K562 (cell line): ENCODE data around the gene NDUFV2. TPM values are rescaled to one million over a fixed set of nuclear protein-coding genes. Genes with fewer than 3 reads are reported as not detected.

Source experiments
- ATAC-seq: fragments of 200-7000 bp; cut with Tn5 transposase; 3 replicates; pipeline ENCODE4 v1.9.1; 2020; ENCODE audit warnings: moderate library complexity
- BruUV-seq: library from RNA; stranded (reverse); fragments of 400-500 nt; replicated peaks from 2 replicates; lab custom pipeline; 2021; lab: Mats Ljungman, UMichigan
- CTCF ChIA-PET: fragments of 300-600 bp; formaldehyde crosslinking; extraction: SDS; loops from one replicate; lab custom pipeline; 2021; ENCODE audit warnings: low intra/inter-chr PET ratio; lab: Yijun Ruan, JAX
- POLR2A ChIA-PET: fragments of 300-600, 350-650 bp; sonication (Branson Sonifier 250); formaldehyde crosslinking; extraction: SDS; loops from one replicate; lab custom pipeline; 2021; ENCODE audit warnings: antibody characterized with exemption, inconsistent platforms; lab: Yijun Ruan, JAX
- DNase-seq, 4 experiments: peaks; one replicate each; pipeline versions ENCODE4 v3.0.0 to v3.0.0-alpha.2; 2011 to 2018; ENCODE audit warnings: low spot score in 3 of 4, mixed read lengths in 3 of 4; ENCODE audit errors: extremely low read depth in 1 of 4
- FAIRE-seq: peaks from 2 replicates; lab custom pipeline; 2011; peaks lifted over from hg19 to GRCh38; lab: Jason Lieb, UNC
- H2AFZ ChIP-seq: 2 replicates; pipeline ENCODE4 v1.6.0; 2011; ENCODE audit warnings: low read depth, low read length, control low read depth, inconsistent platforms
- H3K27ac ChIP-seq: fragments of 200-600 bp; 3 replicates; pipeline ENCODE4 v1.8.0; 2011; ENCODE audit warnings: low read depth, mild to moderate bottlenecking, control low read depth, inconsistent platforms, low read length, moderate library complexity, mixed read lengths; ENCODE audit errors: extremely low read depth
- H3K27me3 ChIP-seq, 2 experiments: fragments of 300-600 bp in 1 of 2; 2 replicates in 1 of 2; 3 replicates in 1 of 2; pipeline versions ENCODE4 v1.6.0 to v1.8.0; 2011; ENCODE audit warnings: inconsistent platforms in 2 of 2, low read length in 2 of 2, mild to moderate bottlenecking in 1 of 2, mixed read lengths in 1 of 2, moderate library complexity in 1 of 2; ENCODE audit not compliant: control insufficient read depth in 2 of 2, insufficient read depth in 2 of 2
- H3K36me3 ChIP-seq: fragments of 300-600 bp; 3 replicates; pipeline ENCODE4 v1.8.0; 2011; ENCODE audit warnings: mild to moderate bottlenecking, low read length, inconsistent platforms; ENCODE audit not compliant: control insufficient read depth, insufficient read depth
- H3K4me1 ChIP-seq, 2 experiments: fragments of 200-600 bp in 1 of 2; replicated peaks in 1 of 2; 2 replicates in 1 of 2; 3 replicates in 1 of 2; pipeline versions ENCODE4 v1.5.1 to v1.8.0; 2011; ENCODE audit warnings: inconsistent platforms in 2 of 2, low read length in 2 of 2, mild to moderate bottlenecking in 1 of 2, mixed read lengths in 1 of 2, moderate library complexity in 1 of 2; ENCODE audit not compliant: control insufficient read depth in 2 of 2, insufficient read depth in 2 of 2
- H3K4me2 ChIP-seq: 2 replicates; pipeline ENCODE4 v1.6.1; 2011; ENCODE audit warnings: low read length, control low read depth, inconsistent platforms, mixed read lengths; ENCODE audit not compliant: insufficient read depth
- H3K4me3 ChIP-seq: fragments of 200-600 bp; sonication (generic), shearing (Covaris generic); 2 replicates; pipeline ENCODE4 v1.5.1; 2016; ENCODE audit warnings: control low read depth, inconsistent platforms
- H3K79me2 ChIP-seq: fragments of 200-600 bp; 3 replicates; pipeline ENCODE4 v1.8.0; 2011; ENCODE audit warnings: low read length, inconsistent platforms; ENCODE audit not compliant: control insufficient read depth, insufficient read depth
- H3K9ac ChIP-seq, 2 experiments: 2 replicates each; pipeline versions ENCODE4 v1.6.0 to v1.6.1; 2011; ENCODE audit warnings: low read depth in 2 of 2, low read length in 2 of 2, control low read depth in 1 of 2, inconsistent platforms in 1 of 2, mild to moderate bottlenecking in 1 of 2, mixed read lengths in 1 of 2; ENCODE audit not compliant: insufficient read depth in 1 of 2
- H3K9me1 ChIP-seq: one replicate; pipeline ENCODE4 v1.6.0; 2011; ENCODE audit warnings: inconsistent platforms, mild to moderate bottlenecking, low read length, moderate library complexity; ENCODE audit not compliant: control insufficient read depth, insufficient read depth
- H3K9me3 ChIP-seq: replicated peaks from 2 replicates; pipeline ENCODE4 v1.5.1; 2011; ENCODE audit warnings: low read depth, low read length, inconsistent platforms; ENCODE audit not compliant: control insufficient read depth, insufficient read depth
- H4K20me1 ChIP-seq: replicated peaks from 2 replicates; pipeline ENCODE4 v1.6.1; 2011; ENCODE audit warnings: low read length, inconsistent platforms, mixed read lengths; ENCODE audit not compliant: control insufficient read depth, insufficient read depth
- CEBPZ ChIP-seq: fragments of 150-350 bp; IDR thresholded peaks from 2 replicates; pipeline ENCODE4 v1.6.1; 2014; ENCODE audit warnings: low read depth, mild to moderate bottlenecking, low read length, borderline replicate concordance
- CREB1 ChIP-seq, 2 experiments: sonication (generic) in 1 of 2; formaldehyde crosslinking in 1 of 2; IDR thresholded peaks; 2 replicates each; pipeline versions ENCODE4 v1.6.1 to v1.8.0; 2012 to 2022; ENCODE audit warnings: inconsistent platforms in 1 of 2, mild to moderate bottlenecking in 1 of 2, missing genetic modification reagents in 1 of 2, moderate library complexity in 1 of 2
- DIDO1 ChIP-seq: fragments of 450-650 bp; IDR thresholded peaks from 2 replicates; pipeline ENCODE4 v1.6.1; 2016; ENCODE audit warnings: low read depth, missing biosample characterization, missing genetic modification characterization
- ELF1 ChIP-seq: fragments of 200-800 bp; sonication (Bioruptor generic); IDR thresholded peaks from 2 replicates; pipeline ENCODE4 v1.6.1; 2016; ENCODE audit warnings: missing genetic modification characterization, missing compliant biosample characterization
- FOXK1 ChIP-seq: sonication (generic); formaldehyde crosslinking; IDR thresholded peaks from 2 replicates; pipeline ENCODE4 v1.8.0; 2022; ENCODE audit warnings: missing genetic modification reagents, mild to moderate bottlenecking, borderline replicate concordance
- IFI16 ChIP-seq: fragments of 250-450 bp; sonication (Bioruptor Pico); IDR thresholded peaks from 2 replicates; pipeline ENCODE4 v2.1.2; 2022; ENCODE audit warnings: mild to moderate bottlenecking, inconsistent platforms
- KHSRP ChIP-seq: fragments of 450-650 bp; IDR thresholded peaks from 2 replicates; pipeline ENCODE4 v1.6.1; 2017
- RB1 ChIP-seq: fragments of 450-650 bp; IDR thresholded peaks from 2 replicates; pipeline ENCODE4 v1.6.1; 2017; ENCODE audit warnings: low read depth, mild to moderate bottlenecking
- RBFOX2 ChIP-seq: fragments of 200-400 bp; formaldehyde crosslinking; IDR thresholded peaks from 2 replicates; pipeline ENCODE4 v1.6.1; 2017; ENCODE audit warnings: low read depth, mild to moderate bottlenecking, low read length, moderate library complexity
- ZNF212 ChIP-seq: fragments of 450-650 bp; formaldehyde crosslinking; IDR thresholded peaks from 2 replicates; pipeline ENCODE4 v1.4.0; 2020; ENCODE audit warnings: mild to moderate bottlenecking
- ZNF444 ChIP-seq: fragments of 250-450 bp; sonication (Bioruptor Pico); IDR thresholded peaks from 2 replicates; pipeline ENCODE4 v1.4.0; 2020; ENCODE audit warnings: mild to moderate bottlenecking, moderate library complexity
- ZNF766 ChIP-seq: fragments of 200-800 bp; sonication (Bioruptor generic); conservative IDR thresholded peaks from 2 replicates; pipeline ENCODE4 v1.6.1; 2016; ENCODE audit warnings: missing genetic modification characterization, missing compliant biosample characterization
- ZNF785 ChIP-seq: fragments of 250-450 bp; sonication (Bioruptor Pico); IDR thresholded peaks from 2 replicates; pipeline ENCODE4 v1.4.0; 2020; ENCODE audit warnings: mild to moderate bottlenecking
- WGBS: fragments of 100-300 bp; shearing (Covaris generic); methylation state at CpG from one replicate; pipeline ENCODE4 v1.1.6; 2016; ENCODE audit warnings: low coverage, mixed read lengths; ENCODE audit not compliant: insufficient coverage; ENCODE audit errors: missing lambda C conversion rate; 5-methylcytosine and 5-hydroxymethylcytosine counted together
- in situ Hi-C: fragments of 300-500 bp; cut with MboI; formaldehyde crosslinking; loops from 4 replicates; pipeline ENCODE4 v1.15.0; 2018; ENCODE audit warnings: inconsistent platforms, mixed read lengths
- intact Hi-C: fragments of 100-400 bp; cut with micrococcal nuclease; formaldehyde crosslinking; loops from 2 replicates; pipeline ENCODE4 v1.14.2; 2022
- polyA plus RNA-seq, 8 experiments: library from polyadenylated mRNA; depleted of rRNA in 4 of 8; stranded (reverse) in 5 of 8; unstranded in 3 of 8; fragments of >200 nt; fragmentation: Nextera tagmentation in 2 of 8; fragmentation: Illumina TruSeq in 1 of 8; extraction: Ambion mirVana in 2 of 8; extraction: Trizol in 1 of 8; gene quantifications; 2 replicates each; pipeline versions ENCODE4 v1.2.1 to v1.2.3, GENCODE V29; 2011 to 2014; ENCODE audit warnings: inconsistent platforms in 1 of 8, missing spikeins in 1 of 8
- total RNA-seq, 7 experiments: library from RNA; depleted of rRNA in 6 of 7; stranded (reverse); fragments of >200 nt in 6 of 7; fragmentation: Illumina TruSeq in 2 of 7; extraction: Trizol in 2 of 7; gene quantifications; 2 replicates each; pipeline versions ENCODE4 v1.2.1 to v1.2.3, GENCODE V29; 2011 to 2021; ENCODE audit warnings: low replicate concordance in 1 of 7
- TF ChIP-seq, protein P1 (sequence below): sonication (generic); formaldehyde crosslinking; IDR thresholded peaks from 2 replicates; pipeline ENCODE4 v1.8.1; 2023; ENCODE audit warnings: mild to moderate bottlenecking, missing genetic modification reagents, moderate library complexity

NDUFV2 gene
- total and polyA plus RNA-seq, 9 of the 15 experiments (the other 6 are each of a cell fraction or from before 2014, with no cell fraction given) = 213 to 550 (median 384) TPM

DNA sequence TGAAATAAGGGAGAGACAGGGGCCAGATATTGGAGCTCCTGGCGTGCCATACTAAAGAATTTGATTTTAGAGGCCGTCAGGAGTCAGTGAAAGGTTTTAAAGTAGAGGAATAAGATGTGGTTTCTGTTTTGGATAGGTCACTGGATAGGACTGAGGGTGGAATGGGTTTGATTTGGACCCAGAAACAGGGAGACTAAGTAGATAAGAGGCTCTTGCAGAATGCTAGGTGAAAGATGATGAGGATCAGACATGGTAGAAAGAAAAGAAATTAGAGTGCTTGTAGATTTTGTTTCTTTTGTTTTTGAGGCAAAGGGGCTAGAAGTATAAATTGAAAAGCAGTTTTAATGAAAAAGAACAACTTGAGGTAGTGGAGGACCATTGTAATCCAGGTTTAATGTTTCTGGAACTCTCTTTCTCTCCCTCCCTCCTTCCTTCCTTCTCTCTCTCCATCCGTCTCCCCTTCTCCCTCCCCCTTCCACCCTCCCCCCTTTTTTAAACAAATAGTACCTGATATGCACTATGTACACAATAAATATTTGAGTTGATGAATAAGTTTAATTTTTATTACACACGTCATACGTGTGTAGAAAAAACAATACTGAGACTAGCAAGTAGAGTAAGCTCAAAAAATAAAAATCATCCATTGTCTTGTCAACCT, 1.9 kb downstream of the NDUFV2 start (continued):
- TF ChIP-seq CREB1 (IDR thresholded peaks at IDR 0.05) = no peak
- TF ChIP-seq CREB1 (CRISPR knock-in tag; IDR thresholded peaks at IDR 0.05) = no peak
- TF ChIP-seq RB1 = no peak
- TF ChIP-seq ZNF444 = peak; percentile 62; the same call in 1 of the 2 replicates
- TF ChIP-seq ZNF785 (CRISPR knock-in tag) = no peak
- no peak for TF ChIP-seq DIDO1 (tag)
- TF ChIP-seq KHSRP = no peak
- no peak for TF ChIP-seq FOXK1
- TF ChIP-seq ELF1 (tag) = 0 out of 2 replicates have a peak, but pooled peaks have one; percentile 20

DNA sequence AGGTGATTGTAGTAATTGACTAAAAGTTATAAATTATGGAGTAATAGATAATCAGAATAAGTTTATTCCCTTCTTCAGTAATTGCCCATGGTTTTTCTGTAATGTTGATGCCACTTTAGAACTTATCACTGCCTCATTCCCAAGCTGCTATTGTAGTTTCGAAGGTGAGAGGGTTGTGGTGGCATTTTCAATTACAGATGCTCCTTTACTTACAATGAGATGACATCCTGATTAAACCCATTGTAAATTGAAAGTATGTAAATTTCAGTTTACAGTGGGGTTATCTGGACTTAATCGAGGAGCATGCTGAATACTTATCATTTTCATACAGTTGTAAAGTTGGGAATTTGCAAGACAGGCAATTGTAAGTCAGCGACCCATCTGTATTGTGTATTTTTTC, 2.9 kb downstream of the NDUFV2 start:
- ATAC-seq (no peak), DNase-seq (no peak)
- H3K9me3 ChIP-seq = no peaks in the 10 kb centered on the region
- in situ Hi-C loops = no loop called here
- CTCF ChIA-PET = no interaction called here
- no peak for TF ChIP-seq CEBPZ
- TF ChIP-seq ZNF766 (CRISPR knock-in tag) = no peak
- TF ChIP-seq ZNF444 = no peak
- TF ChIP-seq, protein P1, sequence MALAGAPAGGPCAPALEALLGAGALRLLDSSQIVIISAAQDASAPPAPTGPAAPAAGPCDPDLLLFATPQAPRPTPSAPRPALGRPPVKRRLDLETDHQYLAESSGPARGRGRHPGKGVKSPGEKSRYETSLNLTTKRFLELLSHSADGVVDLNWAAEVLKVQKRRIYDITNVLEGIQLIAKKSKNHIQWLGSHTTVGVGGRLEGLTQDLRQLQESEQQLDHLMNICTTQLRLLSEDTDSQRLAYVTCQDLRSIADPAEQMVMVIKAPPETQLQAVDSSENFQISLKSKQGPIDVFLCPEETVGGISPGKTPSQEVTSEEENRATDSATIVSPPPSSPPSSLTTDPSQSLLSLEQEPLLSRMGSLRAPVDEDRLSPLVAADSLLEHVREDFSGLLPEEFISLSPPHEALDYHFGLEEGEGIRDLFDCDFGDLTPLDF (CRISPR knock-in tag) = no peak
- no peak for TF ChIP-seq IFI16 (CRISPR knock-in tag)
- no peak for TF ChIP-seq ZNF212 (CRISPR knock-in tag)
- TF ChIP-seq RBFOX2 = 0 out of 2 replicates have a peak, but pooled peaks have one; percentile 7
- TF ChIP-seq, all 486 proteins: peak for 1
- Histone ChIP-seq H2AFZ (no peak overlapping the region), H4K20me1 (peaks cover 34% of the 10 kb centered on the region), H3K4me1 (peaks cover 8 to 29% of the 10 kb centered on the region in 2 experiments), H3K9me1 (no peaks in the 10 kb centered on the region), H3K9ac (peak overlapping the region in 1 of 2 experiments; percentile 82; a peak in 2 of 4 replicates), H3K27ac (no peak overlapping the region; the same call in 2 of the 3 replicates), H3K4me2 (peak overlapping the region; percentile 84), H3K36me3 (peaks cover 64% of the 10 kb centered on the region), H3K4me3 (peak overlapping the region; percentile 51), H3K27me3 (no peaks in the 10 kb centered on the region), H3K79me2 (peaks cover 92% of the 10 kb centered on the region)
- WGBS = 5% methylated on average over 3 of the region's 3 CpGs
- no peak for FAIRE-seq
- BruUV-seq = no TSS peak
- intact Hi-C loops = no loop called here
- POLR2A ChIA-PET = interaction anchor here (0.7 to 4.6 kb wide), 7 partner anchors 9 to 195 kb away, joined by 3 to 53 read pairs (median 10); no protein-coding TSS in a partner anchor
